ENCODE measurements around the gene GID8.

The GID8 gene

DNA sequence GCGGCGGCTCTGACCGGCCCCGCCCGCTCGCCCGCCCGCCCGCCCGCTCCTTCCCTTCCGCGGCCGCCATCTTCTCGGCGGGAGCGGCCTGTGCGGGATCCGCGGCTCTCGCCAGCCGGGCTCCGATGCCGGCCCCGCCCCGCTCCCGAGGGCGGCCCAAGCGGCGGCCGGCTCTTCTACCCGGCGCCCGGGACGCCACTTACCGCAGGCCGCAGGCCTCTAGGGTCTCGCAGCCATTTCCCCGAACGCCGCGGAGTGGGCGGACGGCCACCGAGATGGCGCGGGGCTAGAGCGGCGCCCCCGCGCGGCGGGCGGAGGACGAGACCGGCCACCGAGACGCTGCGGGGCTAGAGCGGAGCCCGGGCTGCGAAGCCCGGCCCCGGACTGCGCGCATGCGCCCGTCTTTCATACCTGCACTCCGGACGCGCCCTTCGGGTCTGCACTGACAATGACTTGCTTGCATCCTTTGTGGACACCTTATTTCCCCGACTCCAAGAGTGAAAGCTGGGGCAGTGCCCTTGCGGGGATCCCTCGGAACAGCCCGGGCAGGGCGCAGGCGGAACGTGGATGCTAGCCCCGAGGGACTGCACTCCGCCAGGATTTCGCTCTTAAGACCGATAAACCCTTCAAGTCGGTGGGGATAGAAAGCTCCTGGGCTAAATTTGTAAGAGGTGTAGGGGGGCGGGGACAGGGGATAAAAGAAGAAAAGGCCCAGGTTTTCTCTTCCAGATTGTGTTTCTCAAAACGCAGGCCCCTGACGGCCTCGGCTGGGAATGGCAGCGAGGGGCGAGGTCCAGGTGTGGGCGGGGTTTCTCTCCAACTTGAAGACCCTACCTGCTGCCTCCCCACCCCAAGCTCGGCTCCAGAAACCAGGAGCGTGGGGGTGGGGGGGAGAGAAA lies 11.5 kb upstream of the GID8 start, which contains the start of gene DIDO1:
Gene DIDO1, minus strand, starts transcription at position 277 of the 899 bp plus-strand sequence.
- TF ChIP-seq, protein P1, sequence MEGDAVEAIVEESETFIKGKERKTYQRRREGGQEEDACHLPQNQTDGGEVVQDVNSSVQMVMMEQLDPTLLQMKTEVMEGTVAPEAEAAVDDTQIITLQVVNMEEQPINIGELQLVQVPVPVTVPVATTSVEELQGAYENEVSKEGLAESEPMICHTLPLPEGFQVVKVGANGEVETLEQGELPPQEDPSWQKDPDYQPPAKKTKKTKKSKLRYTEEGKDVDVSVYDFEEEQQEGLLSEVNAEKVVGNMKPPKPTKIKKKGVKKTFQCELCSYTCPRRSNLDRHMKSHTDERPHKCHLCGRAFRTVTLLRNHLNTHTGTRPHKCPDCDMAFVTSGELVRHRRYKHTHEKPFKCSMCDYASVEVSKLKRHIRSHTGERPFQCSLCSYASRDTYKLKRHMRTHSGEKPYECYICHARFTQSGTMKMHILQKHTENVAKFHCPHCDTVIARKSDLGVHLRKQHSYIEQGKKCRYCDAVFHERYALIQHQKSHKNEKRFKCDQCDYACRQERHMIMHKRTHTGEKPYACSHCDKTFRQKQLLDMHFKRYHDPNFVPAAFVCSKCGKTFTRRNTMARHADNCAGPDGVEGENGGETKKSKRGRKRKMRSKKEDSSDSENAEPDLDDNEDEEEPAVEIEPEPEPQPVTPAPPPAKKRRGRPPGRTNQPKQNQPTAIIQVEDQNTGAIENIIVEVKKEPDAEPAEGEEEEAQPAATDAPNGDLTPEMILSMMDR (conservative IDR thresholded peaks at IDR 0.05; ENCODE audit: low read depth, low read length) = peak; percentile 46
- peak; percentile 87 for DNase-seq (ENCODE audit: low read depth)
- peak within 1 kb of the TSS; percentile 72 for H3K4me3 ChIP-seq (ENCODE audit: low read depth, low read length)

DNA sequence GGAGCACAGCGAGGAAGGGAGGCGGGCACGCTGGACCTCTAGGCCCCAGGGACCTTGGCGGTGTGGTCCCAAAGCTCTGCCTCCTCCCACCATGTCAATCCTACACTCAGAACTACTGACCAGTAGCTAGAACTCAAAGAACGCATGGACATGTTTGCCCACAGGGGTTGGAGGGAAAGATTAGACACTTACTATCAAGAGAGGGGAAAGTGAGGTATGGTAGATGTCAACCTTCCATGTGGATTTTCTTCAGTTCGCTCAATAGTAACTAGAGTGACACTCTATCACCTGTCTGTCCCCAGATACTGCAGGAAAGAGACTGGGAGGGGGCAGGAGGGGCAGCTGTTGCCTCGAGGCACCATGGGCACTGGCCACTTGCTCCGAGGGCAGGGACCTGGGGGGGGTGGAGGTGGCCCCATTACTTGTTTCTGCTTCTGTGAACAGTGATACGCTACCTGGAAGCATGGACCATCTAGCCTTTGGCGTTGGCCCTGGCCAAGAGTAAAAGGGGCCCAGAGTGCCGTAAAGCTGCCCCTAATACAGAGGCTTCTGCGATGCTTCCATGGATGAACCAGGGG lies 10.7 kb upstream of the GID8 start:
- DNase-seq (ENCODE audit: low read depth) = no peak
- peak overlapping the region; percentile 72 for H3K4me3 ChIP-seq (ENCODE audit: low read depth, low read length)
- TF ChIP-seq, protein P1 (conservative IDR thresholded peaks at IDR 0.05; ENCODE audit: low read depth, low read length) = no peak

DNA sequence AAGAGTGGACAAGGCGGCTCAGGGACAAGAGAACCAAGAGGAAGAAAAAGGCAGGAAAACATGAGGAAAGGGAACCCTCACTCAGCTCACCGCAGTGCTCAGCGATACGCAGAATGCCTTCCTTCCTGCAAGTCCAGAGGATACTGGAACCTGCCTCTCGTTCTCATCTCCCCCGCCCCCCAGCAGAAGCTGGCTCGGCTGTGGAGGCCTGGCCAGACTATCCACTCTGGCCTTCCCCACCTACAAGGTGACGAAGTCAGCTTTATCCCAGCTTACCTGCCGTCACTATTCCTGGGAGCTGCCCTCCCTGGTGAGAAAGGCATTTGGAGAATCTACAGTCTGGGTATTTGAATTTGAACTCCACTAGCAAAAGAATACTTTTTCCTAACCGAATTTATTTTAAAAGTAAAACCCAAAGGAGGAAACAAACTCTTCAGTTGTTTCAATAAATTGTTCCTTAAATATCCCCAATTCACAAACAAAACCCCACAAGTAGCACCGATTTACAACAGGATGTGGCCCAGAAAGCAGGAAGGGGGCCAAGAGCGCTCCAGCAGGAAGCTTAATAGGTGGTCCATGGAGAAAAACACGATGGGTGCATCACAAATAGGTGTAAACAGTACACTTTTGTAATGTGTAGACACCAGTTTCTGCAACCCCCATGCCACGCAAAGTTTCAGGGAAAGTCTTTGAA lies 9.6 kb upstream of the GID8 start:
- no peak for DNase-seq (ENCODE audit: low read depth)
- TF ChIP-seq, protein P1 (conservative IDR thresholded peaks at IDR 0.05; ENCODE audit: low read depth, low read length) = no peak
- peak overlapping the region; percentile 67 for H3K4me3 ChIP-seq (ENCODE audit: low read depth, low read length)

DNA sequence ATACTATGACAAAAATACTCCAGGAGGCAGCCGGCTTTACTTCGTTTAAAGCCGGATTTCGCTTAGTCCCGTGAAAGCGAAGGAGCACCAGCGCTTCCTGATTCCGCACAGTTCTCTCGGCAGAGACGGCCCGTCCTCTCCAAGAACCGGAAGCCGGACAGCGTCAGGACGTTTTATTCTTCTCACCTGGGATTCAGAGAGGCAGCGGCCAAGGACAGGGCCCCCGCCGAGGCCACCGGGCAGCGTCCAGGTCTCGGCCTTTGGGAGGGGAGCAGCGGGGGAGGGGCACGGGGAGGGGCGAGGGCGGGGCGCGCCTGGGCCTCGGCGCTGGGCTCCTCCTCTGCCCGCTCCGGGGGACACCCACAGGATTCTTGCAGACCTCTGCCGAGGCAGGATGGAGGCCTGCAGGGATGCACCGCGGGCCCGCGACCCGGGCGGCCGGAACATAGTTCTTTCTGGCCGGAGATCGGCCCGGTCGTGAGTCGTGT lies 8.9 kb upstream of the GID8 start:
- peak; percentile 71 for DNase-seq (ENCODE audit: low read depth)
- H3K4me3 ChIP-seq (ENCODE audit: low read depth, low read length) = peak overlapping the region; percentile 67
- TF ChIP-seq, protein P1 (conservative IDR thresholded peaks at IDR 0.05; ENCODE audit: low read depth, low read length) = no peak

DNA sequence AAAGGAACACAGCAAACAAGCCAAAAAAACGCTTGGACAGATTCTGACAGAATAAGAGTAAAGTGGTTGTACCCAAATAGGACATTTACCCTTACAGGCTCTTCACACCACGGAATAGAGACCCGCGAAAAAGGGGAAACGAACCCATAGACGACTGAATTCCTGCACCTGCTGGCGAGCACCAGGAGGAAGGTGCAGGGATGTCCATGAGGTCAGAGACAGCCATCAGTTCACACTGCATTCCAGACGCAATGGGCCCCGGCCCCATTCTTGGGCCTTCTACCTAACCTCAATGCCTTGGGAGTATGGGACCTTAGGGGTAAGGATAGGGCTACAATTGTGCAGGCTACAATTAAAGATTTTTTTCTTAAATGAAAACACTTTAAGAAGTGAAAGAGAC lies 6.5 kb upstream of the GID8 start:
- DNase-seq (ENCODE audit: low read depth) = no peak
- TF ChIP-seq, protein P1 (conservative IDR thresholded peaks at IDR 0.05; ENCODE audit: low read depth, low read length) = no peak
- no peak overlapping the region for H3K4me3 ChIP-seq (ENCODE audit: low read depth, low read length)

DNA sequence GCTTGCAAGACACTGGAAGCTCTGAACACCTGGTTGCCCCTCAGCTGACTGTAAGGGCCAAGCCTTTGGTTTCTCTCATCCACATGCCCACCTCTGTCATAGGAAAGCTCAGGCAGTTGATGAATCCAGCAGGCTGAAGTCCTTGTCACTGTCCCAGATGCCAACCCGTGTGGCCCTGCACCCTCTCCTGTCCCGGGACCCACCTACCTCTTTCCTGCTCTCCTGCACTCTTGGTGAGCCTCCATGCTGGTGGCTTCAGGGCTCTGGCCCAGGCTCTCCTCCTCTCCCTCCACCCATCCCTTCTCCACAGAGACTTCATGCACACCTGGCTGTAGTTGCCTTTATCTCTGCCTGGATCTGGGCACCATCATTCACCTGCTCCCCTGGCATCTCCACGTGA lies 4.0 kb upstream of the GID8 start:
- DNase-seq (ENCODE audit: low read depth) = no peak
- TF ChIP-seq, protein P1 (conservative IDR thresholded peaks at IDR 0.05; ENCODE audit: low read depth, low read length) = no peak
- H3K4me3 ChIP-seq (ENCODE audit: low read depth, low read length) = no peak overlapping the region
